Measurements from ENCODE around the gene KSR1.

GRCh38 chr17:27459433-27459832 is 3.2 kb downstream of the KSR1 start:
- TF ChIP-seq CTCF (IDR thresholded peaks at IDR 0.05) (no peak), POLR2A (IDR thresholded peaks at IDR 0.05) (no peak)
